DMS79 (cell line): ENCODE data around the gene CSAG2.

Source experiments
- DNase-seq: peaks from one replicate; lab custom pipeline; 2025; lab: John Stamatoyannopoulos, UW

Gene CSAG2

DNA sequence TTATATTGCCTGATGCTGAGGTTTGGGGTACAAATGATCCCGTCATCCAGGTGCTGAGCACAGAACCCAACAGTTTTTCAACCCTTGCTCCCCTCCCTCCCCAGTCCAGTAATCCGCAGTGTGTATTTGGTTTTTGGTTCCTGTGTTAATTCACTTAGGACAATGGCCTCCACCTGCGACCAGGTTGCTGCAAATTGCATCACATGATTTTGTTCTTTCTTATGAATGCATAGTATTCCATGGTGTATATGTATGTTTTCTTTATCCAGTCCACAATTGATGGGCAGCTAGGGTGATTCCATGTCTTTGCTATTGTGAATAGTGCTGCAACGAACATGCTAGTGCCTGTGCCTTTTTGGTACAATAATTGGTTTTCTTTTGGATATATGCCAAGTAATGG, 46.0 kb downstream of the CSAG2 start:
- DNase-seq: no peak

DNA sequence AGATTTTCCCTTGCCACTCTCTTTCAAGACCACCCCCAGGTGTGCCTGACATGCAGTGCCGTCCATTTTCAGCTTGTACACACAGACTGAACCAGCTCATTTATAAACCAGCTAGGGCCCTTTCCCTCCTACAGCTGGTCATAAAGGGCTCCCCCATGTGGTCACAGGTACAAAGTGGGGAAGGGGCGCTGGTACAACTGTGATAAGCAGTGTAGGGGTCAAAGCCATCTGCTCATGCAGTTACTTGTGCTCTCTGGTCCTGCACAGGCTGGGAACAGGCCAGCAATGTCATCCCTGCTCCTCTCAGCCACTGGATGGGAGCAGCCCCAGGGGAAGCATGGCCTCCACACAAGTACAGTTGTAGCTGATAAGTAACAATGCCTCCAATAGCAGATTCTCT, 50.8 kb downstream of the CSAG2 start:
- no peak for DNase-seq
